ENCODE results near the gene PUM2.

PUM2 gene

DNA sequence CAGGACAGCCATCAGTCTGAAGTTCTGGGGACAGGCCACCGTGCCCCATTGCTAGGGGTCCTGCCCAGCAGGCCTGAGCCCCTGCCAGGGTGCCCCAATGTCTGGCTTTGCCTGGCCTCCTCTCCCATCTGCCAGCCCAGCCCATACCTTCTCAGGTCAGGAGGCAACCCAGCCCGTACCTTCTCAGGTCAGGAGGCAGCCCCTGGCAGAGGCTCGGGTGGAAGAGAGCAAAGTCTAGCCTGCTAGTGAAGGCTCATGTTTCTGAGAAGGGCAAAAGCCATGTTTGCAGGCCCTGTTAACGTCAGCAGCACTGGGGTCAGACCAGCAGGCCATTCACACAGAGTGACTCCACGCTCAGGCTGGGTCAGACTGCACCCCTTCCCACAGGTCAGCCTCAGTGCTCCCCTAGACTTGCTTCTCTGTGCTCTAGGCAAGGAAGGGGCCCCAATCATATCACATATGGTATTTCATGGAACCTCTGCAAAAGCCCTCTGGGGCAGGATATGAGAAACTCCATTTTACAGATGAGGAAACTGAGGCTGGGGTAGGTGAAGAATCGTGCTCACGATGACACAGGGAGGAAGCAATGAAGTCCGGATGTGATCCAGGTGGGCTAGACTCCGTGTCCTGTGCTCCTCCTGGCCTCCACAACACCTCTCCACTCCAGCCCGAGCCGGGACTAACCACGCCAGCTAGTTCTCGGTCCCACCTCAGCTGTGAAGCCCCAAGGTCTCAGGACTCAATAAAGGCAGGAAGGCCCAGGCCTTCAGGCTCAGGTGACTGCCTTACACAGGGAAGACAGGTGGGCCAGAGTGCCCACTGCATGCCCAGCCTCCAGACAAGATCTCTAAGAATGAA, 135.2 kb downstream of the PUM2 start:
- DNase-seq = no peak

DNA sequence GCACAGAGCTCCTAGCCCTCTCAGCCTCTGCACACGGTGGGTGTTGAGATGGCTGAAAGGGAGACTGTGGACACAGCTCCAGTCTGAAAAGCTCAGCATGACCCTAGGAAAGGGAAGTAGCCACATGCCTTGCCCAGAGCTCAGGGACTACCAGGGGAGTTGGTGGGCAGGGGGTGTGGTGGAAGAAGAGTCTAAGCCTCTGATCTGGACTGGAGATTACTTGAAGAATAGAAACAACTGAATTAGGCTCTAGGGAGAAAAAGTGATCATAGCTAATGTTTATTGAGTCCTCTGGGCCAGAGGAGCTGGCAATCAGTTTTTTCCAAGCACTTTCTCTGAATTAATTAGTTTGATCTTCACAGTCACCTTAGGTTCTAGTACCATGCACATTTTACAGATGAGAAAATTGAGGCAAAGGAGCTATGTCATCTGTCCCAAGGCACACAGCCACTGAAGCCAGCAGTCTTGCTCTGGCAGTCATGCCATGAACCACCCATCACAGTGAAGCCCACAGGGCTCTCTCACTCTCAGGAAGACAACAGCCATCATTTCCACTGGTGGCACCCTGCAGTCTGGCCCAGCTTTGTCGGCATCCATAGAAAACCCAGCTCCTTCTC, 136.0 kb downstream of the PUM2 start:
- no peak for DNase-seq

DNA sequence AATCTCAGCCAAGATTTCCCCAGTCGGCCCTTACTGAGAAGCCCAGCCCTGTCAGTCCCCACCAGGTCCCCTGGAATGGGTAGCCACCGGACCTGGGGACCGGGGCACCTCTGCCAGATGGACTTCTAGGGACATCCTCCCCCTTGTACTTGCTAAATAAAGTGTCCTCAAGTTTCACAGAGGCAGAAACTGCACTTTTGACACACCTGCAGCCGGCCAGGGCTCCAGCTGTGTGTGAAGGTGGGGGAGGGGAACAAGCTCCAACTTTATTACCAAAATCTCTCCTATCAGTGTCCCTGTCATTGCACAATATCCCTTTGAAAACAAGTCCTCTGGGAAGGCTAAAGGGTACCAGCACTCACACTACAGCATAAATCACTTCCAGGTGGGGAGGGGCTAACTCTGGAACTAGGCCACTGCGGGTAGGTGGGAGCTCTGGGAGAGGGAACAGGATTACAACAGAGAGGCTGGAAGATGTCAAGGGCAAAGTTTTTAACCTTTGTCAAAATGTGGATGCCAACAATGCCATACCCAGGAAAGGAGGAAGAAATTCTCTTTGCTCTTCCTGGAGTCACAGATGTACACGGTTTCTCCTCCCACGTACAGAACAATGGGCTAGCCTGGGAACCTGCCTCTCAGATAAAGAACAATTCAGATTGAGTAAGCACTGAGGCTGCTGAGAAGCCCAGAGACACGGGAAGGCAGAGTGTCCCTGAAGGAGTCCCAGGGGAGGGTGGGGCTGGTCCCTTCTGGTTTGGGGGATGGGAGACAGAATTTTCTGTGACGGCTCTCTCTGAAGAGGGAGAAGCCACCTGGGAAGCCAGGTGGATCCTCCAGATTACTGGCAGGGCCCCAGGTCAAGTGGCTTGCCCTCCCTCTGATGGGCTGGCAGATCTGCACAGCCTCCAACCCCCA, 136.7 kb downstream of the PUM2 start:
- DNase-seq = no peak

DNA sequence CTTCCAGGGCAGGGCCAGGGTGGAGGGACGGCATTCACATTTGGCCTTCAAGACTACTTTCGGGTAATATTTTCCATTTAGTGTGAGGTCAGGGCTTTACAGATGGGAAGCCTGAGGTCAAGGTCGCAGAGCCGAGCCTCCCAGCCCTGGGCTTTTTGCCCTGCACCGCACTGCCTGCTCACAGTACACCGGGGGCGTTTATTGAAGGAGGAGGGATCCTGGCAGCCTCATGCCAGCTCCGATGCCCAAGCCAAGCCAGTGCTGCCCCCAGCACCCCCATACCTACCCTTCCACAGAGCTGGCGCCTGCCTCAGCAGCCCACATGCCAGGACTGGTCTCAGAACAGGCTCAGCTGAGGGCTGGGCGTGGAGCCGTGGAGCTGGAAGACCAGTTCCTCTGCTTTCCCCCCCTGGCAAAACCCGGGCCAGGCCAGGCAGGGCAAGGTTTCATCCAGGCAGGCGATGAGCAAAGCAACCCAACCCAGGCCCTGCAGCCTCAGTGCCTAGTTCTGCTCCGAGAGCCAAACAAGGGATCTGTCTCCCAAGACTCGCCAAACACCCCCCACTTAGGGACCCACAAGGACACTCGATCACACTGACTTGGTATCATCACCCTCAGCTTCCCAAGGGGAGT, 137.7 kb downstream of the PUM2 start:
- DNase-seq = no peak

DNA sequence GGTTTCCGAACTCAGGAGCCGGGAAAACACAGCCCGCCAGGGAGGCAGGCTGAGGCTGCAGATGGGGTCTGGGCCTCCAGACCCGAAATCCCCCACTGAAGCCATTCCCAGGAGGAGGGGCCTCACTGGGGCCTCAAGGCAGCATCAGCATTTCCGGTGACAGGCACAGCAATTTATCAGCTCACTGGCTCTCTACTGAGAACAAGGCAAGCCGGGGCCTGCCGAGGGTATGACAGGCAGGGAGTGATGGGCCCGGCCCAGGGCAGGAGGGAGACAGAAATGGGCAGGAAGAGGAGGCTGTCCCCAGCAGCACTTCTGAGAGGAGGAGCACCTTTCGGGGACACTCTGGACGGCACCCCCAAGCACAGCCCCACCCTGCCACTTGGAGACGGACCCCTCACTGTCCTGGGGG, 138.2 kb downstream of the PUM2 start:
- no peak for DNase-seq

DNA sequence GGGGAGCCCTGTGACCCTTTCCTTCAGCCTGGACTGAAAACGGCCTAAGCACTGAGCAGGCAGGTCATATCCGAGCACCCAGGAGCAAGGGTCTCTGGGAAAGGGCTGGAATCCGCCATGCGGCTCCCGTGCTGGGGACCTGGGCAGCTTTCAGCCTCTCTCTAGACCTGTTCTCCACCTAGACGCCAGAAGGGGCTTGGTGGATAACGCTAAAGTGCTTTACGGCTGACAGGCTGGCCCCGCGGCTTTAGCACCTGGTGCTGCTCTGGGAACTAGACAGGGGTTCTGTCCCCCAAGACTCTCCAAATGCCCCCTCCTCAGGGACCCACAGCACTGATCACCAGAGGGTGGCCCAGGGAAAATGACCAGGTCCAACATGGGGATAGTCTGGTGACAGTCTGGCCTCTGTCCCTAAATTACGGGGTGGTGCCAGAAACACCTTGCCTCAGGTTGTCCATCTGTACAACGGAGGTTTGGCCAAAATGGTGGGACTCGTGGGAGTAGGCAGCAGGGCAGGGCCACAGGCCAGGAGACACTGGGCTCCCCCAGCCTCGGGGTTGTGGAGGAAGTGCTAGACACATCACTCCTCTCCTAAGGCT, 138.7 kb downstream of the PUM2 start:
- DNase-seq = no peak

DNA sequence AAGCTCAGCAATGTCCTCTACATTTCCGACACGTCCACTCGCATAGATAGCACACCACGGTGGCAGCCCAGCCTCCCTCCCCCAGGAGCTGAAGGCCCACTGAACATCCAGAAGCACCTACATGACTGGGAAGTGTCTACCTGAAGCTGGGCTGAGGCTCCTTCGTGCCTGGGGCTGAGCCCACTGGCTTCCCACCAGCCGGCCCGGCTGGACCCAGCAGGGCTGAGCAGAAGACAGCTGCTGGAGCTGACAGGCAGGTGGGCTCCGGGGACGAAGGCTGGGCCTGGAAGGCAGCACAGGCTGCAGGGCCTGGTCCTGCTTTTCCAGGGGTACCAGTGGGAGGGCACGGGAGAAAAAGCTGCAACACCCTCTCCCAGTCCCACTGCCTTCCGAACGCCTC, 139.2 kb downstream of the PUM2 start:
- DNase-seq = no peak

DNA sequence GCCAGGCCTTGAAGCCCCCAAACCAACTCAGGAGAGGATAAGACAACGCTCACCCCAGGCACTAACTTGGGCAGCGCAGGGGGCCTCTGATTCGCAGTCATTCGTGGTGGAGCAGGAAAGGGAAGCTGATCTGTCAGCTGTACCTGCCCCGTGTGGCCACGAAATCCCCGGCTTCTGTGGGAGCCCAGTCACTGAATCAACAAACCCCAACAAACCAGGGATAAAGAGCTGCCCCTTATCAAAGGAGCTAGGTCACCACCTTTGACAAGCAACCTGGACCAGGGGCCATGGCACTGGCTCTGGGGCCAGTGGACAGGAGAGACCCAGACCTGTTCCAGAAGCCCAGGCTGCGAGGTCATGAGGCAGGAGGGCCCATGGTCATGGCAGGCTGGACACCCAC, 140.2 kb downstream of the PUM2 start:
- no peak for DNase-seq

DNA sequence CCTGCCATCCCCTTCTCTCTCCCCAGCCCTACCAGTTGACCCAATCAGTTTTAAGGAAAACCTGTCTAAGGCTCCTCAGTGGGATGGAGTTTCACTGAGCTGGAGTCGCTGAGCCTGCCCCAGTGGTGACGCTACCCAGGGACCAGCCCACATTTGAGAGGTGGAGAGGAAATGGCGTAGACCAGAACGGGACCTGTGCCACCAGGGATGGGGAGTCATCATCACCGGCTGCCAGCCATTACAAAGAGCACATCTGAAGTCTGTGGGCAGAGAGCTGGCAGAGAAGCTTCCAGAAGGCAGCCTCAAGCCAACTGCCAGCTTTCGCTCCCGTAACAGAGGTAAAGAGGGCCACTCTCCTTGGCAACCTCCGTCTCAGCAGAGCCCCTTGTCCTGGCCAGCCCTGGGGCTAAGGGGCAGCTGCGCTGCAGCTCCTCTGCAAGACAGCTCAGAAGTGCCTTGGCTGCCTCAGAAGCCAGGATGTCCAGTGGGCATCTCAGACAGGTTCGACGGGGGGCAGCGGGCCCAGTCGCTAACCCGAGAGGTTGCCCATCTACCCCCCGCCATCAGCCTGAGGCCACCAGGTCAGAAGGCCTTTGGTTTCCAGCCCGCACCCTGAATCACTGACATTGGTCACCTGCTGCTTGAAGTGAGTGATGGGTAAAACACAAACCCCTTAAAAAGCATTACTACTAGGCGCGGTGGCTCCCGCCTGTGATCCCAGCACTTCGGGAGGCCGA, 141.1 kb downstream of the PUM2 start:
- DNase-seq = no peak

DNA sequence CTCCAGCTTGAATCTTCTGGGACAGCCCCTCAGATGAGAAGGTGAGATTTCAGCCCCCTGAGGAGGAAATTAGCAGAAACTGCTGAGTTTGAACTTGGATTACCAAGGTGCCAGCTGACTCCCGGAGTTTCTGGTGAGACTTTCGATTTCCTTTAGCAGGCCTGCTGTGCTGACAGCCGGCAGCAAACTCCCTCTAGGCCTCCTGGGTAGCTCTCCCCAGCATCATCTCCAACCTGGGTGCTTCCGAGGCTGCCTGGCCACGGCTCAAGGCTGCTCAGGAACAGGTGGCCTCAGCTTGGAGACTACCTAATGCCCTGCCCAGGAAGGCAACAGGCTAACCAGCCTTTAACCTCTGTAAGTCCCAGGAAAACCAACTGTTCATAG, 142.2 kb downstream of the PUM2 start:
- DNase-seq = no peak

DNA sequence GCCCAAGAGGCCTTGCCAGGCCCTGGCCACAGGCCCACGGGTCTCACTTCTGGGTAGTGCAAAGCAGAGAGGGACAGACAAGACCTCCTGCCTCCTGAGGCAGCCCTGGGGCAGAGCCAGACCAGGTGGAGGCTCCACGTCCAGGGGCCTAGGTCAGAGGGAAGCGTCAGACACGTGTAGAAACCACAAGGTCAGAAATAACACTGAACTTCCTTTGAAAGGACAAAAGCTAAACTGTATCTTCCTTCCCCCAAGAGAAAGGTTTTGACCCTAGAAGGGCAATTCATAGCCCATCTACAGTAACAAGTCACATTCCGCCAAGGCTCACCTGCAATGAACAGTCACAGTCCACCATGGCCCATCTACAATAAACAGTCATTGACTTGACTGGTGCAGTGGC, 143.6 kb downstream of the PUM2 start:
- DNase-seq = no peak

DNA sequence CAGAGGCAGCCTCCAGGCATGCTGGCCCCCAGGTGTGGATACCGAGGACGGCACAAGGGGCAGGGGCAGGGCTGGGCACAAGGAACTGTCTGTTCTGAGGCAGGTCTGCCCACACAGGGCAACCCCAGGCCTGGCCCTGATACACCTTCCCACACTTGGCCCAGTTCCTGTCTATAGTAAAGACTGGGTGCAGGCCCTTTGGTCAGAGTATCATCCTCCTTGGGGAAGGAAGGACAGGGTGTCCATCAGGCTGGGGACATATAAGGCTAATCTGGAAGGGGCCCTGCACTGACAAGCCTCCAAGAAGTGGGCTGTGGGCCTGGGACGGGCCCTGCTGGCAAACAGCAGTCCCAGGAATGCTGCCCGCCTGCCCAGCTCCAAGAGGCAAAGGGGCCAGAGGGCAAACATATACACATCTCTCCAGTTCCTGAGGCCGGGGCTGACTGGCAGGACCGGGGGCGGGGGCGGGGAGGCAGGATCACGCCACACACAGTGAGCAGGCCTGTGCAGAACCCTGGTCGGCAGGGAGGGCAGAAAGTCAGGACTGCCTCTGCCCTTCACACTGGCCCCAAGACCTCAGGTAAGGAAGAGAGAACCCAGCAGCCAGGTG, 144.6 kb downstream of the PUM2 start:
- DNase-seq = no peak

DNA sequence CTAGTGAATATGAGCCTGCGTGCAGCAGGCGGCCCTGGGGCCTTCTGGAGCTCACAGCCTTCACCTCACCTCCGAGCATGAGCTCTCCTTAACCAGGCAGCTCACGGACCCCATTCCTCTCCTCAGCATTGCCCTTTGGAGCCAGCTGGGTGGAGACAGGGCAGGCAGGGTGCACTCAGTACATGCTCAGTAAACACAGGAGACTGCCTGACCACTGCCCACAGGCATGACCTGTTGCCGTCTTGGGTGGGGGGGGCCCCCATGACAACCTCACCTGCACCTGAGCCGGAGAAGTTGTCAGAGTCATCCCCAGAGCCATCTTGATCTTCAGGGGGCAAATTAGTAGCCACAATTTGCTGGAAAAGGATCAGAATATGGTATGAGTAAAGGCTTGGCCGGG, 145.6 kb downstream of the PUM2 start:
- DNase-seq = no peak

DNA sequence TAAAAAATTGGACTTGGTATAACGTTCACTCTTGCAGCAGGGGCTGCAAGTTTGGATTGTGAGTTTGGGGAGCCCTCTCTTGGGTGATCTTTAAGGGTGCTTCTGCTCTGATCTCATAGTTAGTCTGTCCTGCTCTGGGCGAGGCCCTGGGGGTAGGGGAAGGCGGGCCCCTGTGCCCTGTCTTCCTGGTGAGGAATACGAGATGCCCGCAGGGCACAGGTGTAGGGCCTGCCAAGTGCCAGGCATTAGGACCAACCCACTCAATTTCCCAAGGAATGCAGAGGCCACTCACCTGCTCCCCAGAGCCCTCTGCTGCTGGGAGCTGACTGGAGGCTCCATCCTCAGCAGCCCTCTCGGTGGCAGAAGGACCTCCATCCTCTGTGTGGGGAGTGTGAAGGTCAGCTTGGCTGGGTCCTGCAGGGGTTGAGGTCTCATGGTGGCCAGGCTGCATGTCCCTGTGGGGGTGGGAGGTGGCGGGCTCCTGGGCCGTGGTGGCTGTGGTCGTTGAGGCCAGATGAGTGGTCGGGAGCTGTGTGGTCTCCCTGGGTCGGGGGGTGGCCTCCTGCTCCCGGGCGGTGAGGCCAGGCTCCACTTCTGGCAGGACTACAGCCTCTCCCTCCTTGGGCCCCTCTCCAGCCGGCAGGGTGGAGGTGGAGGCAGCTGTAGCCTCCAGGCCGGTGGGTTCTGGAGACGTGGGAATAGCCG, 147.0 kb downstream of the PUM2 start:
- DNase-seq = no peak

DNA sequence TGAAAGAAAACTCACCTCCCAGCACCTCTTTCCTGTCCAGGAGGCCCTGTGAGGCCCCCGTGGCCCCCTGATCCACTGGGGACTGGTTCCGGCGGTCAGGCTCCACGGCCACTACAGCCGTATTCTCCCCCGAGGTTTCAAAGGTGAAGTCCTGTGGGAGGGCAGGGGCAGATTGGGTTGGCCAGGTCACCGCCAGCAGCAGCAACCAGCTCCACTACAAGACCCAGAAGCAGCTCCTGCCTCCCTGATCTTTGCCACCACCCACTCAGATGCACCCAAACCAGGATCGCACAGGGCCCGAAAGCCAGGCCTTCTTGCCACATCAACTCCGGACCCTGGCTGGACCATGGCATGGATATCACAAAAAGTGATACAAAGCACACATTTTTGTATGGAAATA, 147.6 kb downstream of the PUM2 start:
- no peak for DNase-seq

DNA sequence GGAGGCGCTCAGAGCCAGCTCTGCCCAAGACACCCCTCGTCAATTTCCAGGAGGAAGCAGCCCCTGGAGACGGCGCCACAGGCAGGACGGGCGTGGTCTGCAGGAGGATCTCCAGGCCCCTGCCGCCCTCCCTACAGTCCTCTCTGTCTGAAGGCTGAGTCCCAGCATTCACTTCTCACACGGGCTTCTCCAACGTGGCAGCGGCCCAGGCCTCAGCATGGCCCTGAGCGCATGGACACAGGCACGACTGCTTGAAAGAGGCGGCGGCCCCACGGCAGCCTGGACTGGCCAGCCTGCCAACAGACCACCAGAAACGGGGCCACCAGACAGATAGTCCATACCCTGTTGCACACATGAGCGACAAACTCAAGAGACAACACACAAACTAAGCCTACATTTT, 149.0 kb downstream of the PUM2 start:
- DNase-seq = no peak

DNA sequence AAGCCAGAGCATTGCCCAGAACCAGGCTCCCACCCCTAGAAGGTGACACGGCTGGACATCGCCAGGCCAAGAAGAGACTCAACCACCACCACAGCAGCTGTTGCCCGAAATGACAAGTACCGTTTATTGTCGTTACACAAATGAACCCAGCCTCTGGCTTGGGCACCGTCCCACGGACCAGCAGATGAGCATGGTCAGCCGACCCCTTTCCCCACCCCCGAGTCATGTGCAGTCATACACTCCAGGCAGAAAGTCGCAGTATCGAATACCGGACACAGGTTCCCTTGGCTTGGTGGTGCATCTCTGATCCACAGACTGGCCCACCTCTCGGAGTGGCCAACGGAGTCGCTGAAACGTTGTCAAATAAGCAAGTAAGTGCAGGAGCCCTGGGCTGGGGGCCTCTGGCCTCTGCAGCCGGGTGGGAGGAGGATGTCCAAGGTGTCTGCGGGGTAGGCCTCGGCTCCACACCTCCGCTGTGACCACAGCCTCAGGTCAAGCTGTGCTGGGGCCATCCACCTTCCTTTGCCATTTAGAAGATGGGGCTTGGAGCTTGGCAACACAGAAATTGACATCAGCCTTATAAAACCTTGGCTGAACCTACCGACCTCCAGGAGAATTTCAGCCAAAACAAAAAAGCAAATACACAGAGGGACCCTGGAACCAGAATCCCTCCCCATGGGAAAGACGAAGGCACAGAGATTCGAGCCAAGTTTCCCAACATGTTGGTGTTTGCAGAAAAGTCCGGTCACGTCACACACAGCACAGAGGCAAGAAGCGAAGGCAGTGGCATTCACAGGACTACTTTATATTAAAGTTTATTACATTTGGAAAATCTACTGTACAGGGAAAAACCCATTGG, 149.7 kb downstream of the PUM2 start:
- DNase-seq = no peak

DNA sequence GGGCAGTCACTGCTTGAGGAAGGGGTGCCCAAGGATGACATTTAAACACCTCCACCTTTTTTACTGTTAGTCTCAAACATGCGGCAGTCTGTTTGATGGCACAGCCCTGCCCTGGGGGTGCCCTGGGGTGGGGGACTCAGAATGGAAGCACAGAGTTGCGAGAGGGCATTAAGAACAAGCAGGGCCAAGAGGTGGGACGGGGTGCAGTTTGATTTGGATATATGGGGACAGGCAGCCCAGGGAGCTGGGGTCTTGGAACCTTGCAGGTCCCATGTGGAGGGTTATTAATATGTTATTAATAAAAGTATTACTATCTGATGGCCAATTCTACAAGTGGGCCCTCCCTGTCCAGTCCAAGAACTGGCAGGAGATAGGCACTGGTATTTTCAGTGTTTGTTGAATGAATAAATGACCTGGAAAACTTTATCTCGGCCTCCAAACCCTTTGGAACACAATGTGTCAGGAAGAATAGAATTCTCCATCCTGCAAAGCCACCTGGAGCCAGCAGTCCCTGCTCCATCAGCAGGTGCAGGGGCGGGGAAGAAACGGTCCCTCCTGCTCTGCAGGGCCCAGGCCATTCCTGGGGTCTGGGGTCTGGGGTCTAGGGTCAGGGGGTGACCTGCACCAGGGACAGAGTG, 150.9 kb downstream of the PUM2 start:
- DNase-seq = no peak
